Erythroblast (primary cell): ENCODE results near the gene AGAP1.

Experiments used
- DNase-seq, 2 experiments: peaks; one replicate each; lab custom pipeline; 2025; lab: John Stamatoyannopoulos, UW
- GATA1 ChIP-seq: IDR thresholded peaks from 2 replicates; pipeline ENCODE4 v1.6.1; 2011; ENCODE audit warnings: low read depth, mild to moderate bottlenecking, control low read depth, low read length, moderate library complexity
- POLR2A ChIP-seq: IDR thresholded peaks from 2 replicates; pipeline ENCODE4 v1.6.1; 2011; ENCODE audit warnings: mild to moderate bottlenecking, low read length

AGAP1 gene

DNA sequence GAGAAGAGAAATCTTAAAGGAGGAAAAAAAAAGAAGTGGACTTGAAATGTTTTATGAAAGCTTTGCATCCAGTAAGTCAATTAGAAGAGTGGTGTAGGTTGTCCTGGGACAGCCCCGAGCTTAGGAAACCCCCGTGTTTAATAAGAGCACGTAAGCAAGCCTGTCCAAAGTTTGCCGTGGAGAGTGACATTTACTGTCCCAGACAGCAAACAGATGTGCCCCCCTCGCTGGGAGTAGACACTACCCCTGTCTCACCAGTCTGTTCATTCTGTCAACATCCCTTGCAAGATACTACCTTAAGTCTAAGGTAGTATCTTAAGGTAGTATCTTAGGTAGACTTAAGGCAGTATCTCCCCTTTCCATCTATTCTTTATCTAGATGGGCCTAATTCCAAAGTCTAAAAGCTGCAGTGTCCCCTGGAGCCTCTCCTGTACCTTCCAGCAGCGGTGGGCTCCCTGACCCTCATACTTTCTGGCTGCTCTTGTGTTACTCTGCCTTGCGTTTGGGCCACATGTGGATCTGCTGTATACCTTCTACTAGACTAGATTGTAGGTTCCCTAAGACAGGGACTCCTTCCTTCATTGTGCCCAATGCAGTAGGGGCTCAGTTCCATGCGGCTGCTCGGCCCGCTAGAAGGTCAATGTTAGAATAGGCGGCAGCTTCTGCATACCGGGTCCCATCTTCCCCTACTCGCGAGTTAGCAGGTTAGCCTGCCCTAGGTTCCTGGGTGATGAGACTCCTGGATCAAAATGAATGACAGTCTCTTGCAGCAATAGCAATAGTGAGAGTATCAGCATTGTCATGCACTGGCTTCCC is 430.2 kb downstream of the AGAP1 start:
- TF ChIP-seq POLR2A (no peak), GATA1 (no peak)
- no peak for DNase-seq

DNA sequence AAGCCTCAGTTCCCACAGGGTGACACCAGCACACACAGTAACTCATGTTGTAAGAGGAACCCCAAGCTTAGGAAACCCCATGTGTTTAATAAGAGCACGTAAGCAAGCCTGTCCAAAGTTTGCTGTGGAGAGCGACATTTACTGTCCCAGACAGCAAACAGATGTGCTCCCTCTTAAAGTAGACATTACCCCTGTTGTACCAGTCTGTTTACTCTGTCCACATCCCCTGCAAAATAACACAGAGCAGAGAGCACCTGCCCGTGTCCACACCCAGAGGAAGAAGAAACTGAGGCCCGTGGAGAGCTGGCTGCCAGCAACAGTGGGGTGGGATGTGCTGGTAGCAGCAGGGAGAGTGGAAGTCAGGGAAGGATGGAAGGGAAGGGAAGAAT is 430.8 kb downstream of the AGAP1 start:
- DNase-seq, result no peak
- TF ChIP-seq GATA1, result no peak

DNA sequence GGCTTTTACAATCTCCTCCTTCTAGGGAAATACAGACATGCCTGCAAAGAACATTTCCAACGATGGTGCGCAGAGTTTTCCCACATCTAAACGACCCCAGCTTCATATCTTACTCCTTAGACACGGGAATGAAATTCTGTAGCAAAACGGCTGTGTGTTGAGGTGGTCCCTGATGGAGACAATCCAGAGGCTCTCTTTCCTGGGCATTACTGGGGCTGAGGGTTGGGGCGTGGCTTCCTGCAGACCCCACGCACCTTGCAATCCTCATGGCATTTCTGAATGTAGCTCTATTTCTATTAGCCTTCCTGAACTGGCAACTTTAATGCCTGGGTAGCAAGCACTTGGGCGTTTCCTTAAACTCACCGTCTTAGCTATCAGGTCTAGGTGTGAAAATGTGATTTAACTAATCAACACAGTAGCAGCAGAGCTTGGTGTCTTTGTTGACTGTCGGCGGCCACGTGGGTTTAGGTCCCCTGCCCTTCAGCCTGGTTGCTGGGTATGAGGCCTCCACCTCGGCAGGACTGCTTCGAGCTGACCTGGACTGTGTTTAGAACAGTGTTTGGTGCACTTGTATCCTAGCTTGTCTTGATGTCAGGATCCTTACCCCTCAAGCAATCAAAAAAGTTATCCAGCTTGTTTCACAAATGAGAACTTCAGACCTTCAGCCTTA is 431.5 kb downstream of the AGAP1 start:
- TF ChIP-seq POLR2A, result no peak
- TF ChIP-seq GATA1, result no peak
- DNase-seq, result no peak

DNA sequence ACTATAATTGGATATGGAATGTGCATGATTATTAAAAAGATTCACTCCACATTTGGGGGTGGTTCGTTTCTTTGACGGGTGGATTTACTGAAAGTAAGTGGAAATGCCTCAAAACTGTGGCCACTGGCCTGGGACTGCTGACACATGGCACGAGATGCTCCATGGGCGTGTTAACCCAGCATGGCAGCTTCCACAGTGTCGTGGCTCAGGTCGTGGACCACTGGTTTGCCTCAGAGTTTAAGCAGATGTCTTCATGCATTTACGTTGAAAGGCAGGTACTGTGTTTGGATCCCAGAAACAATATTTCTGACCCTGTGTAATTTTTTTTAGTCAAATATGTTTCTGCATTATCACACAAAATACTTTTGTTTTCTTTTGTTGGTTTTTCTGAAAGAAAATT is 432.4 kb downstream of the AGAP1 start:
- no peak for DNase-seq
- no peak for TF ChIP-seq POLR2A
- no peak for TF ChIP-seq GATA1

DNA sequence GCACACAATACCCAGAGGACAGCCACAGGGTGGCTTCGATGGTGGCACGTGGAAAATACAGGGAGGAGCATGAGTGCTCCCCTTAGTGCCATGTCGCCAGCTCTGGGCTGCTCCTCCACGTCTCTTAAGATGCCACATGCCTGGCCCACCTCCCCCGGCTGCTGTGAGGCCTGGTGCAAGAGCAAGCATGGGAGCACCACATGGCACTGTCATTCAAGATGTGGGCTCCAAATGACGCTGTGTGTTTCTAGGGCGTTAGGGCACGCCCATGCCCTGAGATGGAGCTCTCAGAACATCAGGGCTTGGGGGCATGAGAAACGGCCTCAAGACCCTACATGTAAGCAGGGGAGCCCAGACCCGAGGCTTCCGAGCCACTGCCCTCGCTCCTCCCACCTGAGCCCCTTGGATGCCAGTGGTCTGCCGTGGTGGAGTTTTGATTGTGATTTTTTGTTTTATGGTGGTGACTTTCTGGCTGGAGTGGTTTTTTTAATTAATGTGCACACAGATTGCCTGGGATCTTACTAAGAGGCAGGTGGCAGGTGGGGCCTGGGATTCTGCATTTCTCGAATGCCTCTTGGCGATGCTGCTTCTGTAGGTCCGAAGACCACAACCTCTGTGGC is 435.0 kb downstream of the AGAP1 start:
- TF ChIP-seq GATA1, result no peak
- TF ChIP-seq POLR2A, result no peak
- DNase-seq, result no peak

DNA sequence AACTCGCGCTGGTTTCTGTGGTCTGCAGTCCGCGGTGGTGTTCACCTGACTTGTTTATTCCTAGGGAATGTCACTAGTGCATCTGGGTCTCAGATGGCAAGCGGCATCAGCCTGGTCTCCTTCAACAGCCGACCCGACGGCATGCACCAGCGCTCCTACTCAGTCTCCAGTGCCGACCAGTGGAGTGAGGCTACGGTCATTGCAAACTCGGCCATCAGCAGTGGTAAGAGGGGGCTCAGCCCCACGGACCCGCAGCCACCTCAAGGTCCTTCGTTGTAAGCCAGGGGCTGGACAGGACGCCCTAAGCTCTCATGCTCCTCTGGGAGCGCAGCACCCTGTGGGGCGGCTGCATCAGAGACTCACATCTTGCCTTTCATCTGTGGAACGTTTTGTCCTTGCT is 436.9 kb downstream of the AGAP1 start:
- DNase-seq, result no peak
- TF ChIP-seq GATA1, result no peak
- TF ChIP-seq POLR2A, result no peak

DNA sequence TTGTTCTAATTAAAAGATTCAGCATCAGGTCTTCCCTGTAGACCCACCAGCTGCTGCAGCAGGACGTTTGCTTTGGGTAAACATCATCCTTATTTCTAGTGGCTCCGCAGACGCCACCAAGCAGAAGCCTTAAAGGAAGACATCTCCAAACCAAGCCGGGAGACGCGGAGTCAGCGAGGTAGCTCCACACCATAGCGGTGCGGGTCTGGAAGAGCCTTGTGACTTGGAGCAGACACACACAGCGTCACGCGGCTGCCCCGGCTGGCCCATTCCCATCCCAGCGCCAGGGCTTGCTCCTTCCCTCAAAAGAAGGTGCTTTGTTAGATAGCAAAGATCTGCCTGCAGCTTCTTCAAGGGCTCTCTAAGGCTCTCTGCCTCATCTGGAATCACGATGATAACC is 437.8 kb downstream of the AGAP1 start:
- TF ChIP-seq POLR2A, result no peak
- no peak for TF ChIP-seq GATA1

DNA sequence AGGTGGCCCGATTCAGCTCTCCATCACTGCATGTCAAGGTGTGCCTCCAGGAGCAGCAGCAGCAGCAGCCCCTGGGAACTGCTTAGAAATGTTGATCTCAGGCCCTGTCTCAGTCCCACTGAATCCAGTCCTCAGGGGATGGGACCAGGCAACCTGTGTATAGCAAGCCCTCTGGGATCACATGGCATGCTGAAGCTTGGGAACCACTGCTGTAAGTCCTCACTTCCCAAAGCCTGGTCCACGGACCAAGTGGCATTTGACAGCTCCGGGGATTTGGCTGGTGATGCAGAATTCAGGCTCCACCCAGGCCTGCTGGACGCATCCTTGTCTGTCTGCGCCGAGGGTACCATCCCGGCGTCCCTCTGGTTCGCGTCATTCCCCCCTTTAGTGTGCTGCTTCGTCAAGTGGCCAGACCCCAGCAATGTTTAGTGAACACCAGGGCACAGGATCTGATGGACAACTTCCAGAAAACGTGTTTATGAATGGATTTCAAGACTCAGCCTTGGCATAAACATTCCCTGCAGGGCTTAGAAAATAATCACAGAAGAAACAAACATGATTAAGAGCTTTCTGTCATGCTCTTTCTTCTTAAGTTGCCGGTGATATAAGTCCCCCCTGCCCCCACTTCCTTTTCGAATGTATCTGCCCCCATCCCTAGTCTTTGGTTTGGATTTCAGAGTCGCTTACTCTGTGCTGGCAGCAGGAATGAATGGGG is 440.4 kb downstream of the AGAP1 start:
- no peak for DNase-seq
- no peak for TF ChIP-seq GATA1
- no peak for TF ChIP-seq POLR2A

More for the DNA sequence above, 437.8 kb downstream of the AGAP1 start:
- DNase-seq, result no peak

DNA sequence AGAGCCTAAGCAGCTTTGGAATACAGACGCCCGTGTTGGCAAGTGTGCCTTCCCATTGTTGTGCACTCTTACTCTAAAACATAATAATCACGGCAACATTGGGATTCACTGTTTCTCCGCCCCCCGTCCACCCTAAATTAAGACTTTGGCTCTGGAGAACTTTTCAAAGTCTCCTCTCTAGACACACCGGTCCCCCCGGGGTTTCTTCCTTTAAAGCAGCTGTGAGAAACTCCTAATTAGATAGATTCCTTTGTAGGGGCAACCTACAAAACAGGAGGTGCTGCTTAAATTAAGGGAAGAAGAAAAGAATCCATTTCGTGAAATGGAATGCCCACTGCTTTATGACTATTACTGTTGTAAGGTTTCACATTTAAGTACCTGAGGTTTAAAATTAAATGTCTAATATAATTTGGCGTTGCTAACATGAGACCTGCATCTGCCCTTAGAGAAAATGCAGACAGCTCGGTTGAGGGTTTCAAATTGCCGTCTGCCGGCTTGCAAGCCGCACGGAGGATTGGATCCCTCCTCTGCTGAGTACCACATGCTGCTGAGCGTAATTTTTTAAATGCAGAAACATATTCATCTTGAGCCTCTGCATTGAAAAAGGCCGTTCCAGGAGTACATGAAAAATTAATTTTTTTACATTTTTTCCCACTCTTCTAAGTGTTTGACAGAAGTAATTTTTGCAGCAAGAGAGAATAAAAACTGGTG is 441.1 kb downstream of the AGAP1 start:
- TF ChIP-seq POLR2A, result no peak
- TF ChIP-seq GATA1, result no peak
- no peak for DNase-seq

DNA sequence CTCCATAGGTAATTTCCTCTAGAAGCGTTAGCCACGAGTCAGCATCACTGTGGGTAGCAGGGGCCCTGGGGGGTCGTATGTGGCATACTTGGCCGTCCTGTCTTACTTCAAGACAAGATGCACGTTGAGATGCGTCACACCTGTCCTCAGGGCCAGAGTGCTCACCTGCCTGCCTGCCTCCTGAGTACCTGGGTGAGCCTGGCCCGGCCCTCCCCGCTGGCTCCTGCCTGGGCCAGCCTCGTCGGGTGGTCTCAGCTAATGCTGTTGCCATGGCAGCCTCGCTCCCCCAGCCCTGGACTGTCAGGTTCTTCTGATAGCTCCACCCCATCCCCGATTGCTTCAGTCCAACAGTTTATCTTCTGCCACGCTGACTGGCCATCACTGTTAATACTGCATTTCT is 441.9 kb downstream of the AGAP1 start:
- no peak for TF ChIP-seq GATA1
- no peak for TF ChIP-seq POLR2A
- DNase-seq, result no peak

DNA sequence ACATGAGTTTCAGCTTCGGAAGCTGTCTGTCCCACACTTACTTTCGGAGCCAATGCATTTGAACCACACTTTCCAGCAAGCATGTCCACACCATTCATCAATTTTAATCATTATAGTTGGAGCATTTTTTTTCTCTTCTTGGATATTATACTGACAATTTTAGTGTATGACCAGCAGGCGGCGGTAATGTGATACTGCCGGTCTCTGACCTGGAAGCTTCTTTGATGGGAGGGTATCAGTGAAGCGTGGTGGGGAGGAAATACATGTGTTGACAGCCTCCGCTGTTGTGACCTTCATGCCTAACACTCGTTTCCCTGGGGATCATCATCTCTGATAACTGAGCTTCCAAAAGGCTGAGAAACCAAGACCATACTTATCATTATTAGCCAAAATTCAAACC is 442.6 kb downstream of the AGAP1 start:
- DNase-seq, result peak; percentile 23 to 53
- TF ChIP-seq POLR2A, result no peak
- TF ChIP-seq GATA1, result no peak

DNA sequence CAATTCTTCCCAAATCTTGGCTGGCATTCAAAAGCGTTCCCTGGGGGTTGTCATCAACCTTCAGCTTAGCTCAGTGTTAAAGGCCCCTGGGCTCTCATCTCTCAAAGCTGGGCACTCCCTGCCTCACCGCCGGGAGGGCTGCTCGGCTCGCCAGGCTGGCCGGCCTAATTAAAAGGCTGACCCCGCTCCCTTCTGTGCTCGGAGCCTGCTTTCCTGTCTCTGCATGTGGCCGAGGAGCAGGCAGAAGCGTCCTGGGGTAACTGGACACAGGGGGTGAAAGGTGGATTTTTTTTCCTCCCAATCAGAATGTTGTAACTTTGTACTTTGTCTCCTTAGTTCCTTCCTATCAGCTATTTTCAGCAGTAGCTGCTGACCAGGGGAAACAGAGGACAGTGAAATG is 443.2 kb downstream of the AGAP1 start:
- no peak for DNase-seq
- TF ChIP-seq POLR2A (no peak), GATA1 (no peak)

DNA sequence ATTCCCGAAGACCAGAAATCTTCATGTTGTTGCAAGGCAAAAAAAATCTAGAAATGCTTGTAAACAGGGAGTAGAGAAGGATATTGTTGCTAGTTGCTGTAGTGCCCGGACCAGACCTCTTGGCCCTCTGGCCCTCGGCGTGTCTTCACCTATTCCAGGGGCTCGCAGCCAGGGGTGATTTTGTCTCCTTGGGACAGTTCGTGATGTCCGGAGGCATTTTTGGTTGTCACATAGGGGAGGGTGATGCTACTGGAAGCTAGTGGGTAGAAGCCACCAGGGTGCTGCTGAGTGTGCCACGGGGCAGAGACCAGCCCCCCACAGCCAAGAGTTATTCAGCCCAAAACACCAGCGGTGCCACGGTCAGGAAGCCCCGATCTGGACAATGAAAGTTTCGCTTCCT is 443.7 kb downstream of the AGAP1 start:
- DNase-seq, result no peak
- TF ChIP-seq POLR2A (no peak), GATA1 (no peak)
